GM12891 (cell line): ENCODE results near the gene LRAT.

Experiments used
- PAX5 ChIP-seq: IDR thresholded peaks from 2 replicates; pipeline ENCODE4 v1.6.1; 2011; ENCODE audit warnings: low read length, moderate library complexity, mild to moderate bottlenecking; ENCODE audit not compliant: insufficient read depth, severe bottlenecking
- POLR2A ChIP-seq: IDR thresholded peaks from 2 replicates; pipeline ENCODE4 v1.6.1; 2011; ENCODE audit warnings: low read depth, low read length, control low read depth
- POLR2AphosphoS5 ChIP-seq: IDR thresholded peaks from 2 replicates; pipeline ENCODE4 v1.6.1; 2011; ENCODE audit warnings: low read depth, low read length, control low read depth
- POU2F2 ChIP-seq: IDR thresholded peaks from 2 replicates; pipeline ENCODE4 v1.6.1; 2011; ENCODE audit warnings: low read depth, mild to moderate bottlenecking, control low read depth, low read length, moderate library complexity
- SPI1 ChIP-seq: IDR thresholded peaks from 2 replicates; pipeline ENCODE4 v1.6.1; 2011; ENCODE audit warnings: low read depth, low read length, control low read depth
- TAF1 ChIP-seq: IDR thresholded peaks from 2 replicates; pipeline ENCODE4 v1.6.1; 2011; ENCODE audit warnings: low read depth, low read length, control low read depth

DNA sequence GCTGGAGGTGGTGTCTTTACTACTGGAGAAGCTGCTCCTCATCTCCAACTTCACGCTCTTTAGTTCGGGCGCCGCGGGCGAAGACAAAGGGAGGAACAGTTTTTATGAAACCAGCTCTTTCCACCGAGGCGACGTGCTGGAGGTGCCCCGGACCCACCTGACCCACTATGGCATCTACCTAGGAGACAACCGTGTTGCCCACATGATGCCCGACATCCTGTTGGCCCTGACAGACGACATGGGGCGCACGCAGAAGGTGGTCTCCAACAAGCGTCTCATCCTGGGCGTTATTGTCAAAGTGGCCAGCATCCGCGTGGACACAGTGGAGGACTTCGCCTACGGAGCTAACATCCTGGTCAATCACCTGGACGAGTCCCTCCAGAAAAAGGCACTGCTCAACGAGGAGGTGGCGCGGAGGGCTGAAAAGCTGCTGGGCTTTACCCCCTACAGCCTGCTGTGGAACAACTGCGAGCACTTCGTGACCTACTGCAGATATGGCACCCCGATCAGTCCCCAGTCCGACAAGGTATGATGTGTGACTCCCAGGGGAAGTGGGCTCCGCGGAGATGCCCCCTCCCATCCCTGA, 634 bp downstream of the LRAT start:
- TF ChIP-seq POLR2A = no peak
- TF ChIP-seq POLR2AphosphoS5 = no peak
- no peak for TF ChIP-seq TAF1
- no peak for TF ChIP-seq POU2F2
- no peak for TF ChIP-seq SPI1
- TF ChIP-seq PAX5 = no peak
